Neural crest cell (in vitro differentiated cells): ENCODE data around the gene SLC38A10. TPM values are rescaled to one million over a fixed set of nuclear protein-coding genes. Genes with fewer than 3 reads are reported as not detected.
A peak's percentile ranks its signal among the peaks of the same experiment; 100 is the strongest.

Experiments
- DNase-seq: peaks from one replicate; pipeline ENCODE4 v3.0.0; 2021; ENCODE audit warnings: low read depth, mixed read lengths, low spot score
- H3K27ac Mint-ChIP-seq: one replicate; pipeline ENCODE4 v1.8.0; 2021; ENCODE audit warnings: mild to moderate bottlenecking, mixed read lengths; ENCODE audit not compliant: unreplicated experiment
- H3K27me3 Mint-ChIP-seq: 2 replicates; pipeline ENCODE4 v1.8.0; 2021; ENCODE audit warnings: low read depth, mild to moderate bottlenecking, mixed read lengths
- H3K36me3 Mint-ChIP-seq: 2 replicates; pipeline ENCODE4 v1.8.0; 2021; ENCODE audit warnings: low read depth, mild to moderate bottlenecking, mixed read lengths
- H3K4me1 Mint-ChIP-seq: 2 replicates; pipeline ENCODE4 v1.8.0; 2021; ENCODE audit warnings: mixed read lengths
- H3K4me3 Mint-ChIP-seq: one replicate; pipeline ENCODE4 v1.8.0; 2021; ENCODE audit warnings: mild to moderate bottlenecking, mixed read lengths
- H3K9me3 Mint-ChIP-seq: 2 replicates; pipeline ENCODE4 v1.8.0; 2021; ENCODE audit warnings: mixed read lengths
- CTCF ChIP-seq: fragments of 200-600 bp; sonication (generic); conservative IDR thresholded peaks from 2 replicates; pipeline ENCODE4 v1.5.0; 2021; ENCODE audit warnings: antibody characterized with exemption, mild to moderate bottlenecking
- total RNA-seq: library from RNA; stranded (reverse); gene quantifications from 2 replicates; pipeline ENCODE4 v1.2.1, GENCODE V29; 2021

SLC38A10 gene
- total RNA-seq, 1 donor from 2014 or later: 63.3 TPM

GRCh38 chr17:81251094-81251708, 43.9 kb downstream of the SLC38A10 start:
- Mint-ChIP-seq H3K27ac (no peak overlapping the region), H3K9me3 (no peaks in the 10 kb centered on the region), H3K27me3 (peaks cover 4% of the 10 kb centered on the region), H3K4me1 (peaks cover 29% of the 10 kb centered on the region), H3K4me3 (peak overlapping the region; percentile 23), H3K36me3 (peaks cover 5% of the 10 kb centered on the region)
- no peak for TF ChIP-seq CTCF
- DNase-seq: no peak

GRCh38 chr17:81250286-81251093, 44.6 kb downstream of the SLC38A10 start:
- H3K36me3 Mint-ChIP-seq: peaks cover 5% of the 10 kb centered on the region
- no peak for TF ChIP-seq CTCF
- H3K4me1 Mint-ChIP-seq: peaks cover 29% of the 10 kb centered on the region
- no peak overlapping the region for H3K27ac Mint-ChIP-seq
- no peak overlapping the region for H3K4me3 Mint-ChIP-seq
- DNase-seq: no peak
- H3K27me3 Mint-ChIP-seq: peaks cover 4% of the 10 kb centered on the region
- H3K9me3 Mint-ChIP-seq: no peaks in the 10 kb centered on the region

GRCh38 chr17:81249223-81250040, 45.7 kb downstream of the SLC38A10 start:
- H3K27me3 Mint-ChIP-seq: peaks cover 8% of the 10 kb centered on the region
- no peak overlapping the region for H3K27ac Mint-ChIP-seq
- no peak for TF ChIP-seq CTCF
- H3K36me3 Mint-ChIP-seq: peaks cover 5% of the 10 kb centered on the region
- H3K4me3 Mint-ChIP-seq: peak overlapping the region; percentile 44
- DNase-seq: no peak
- no peaks in the 10 kb centered on the region for H3K9me3 Mint-ChIP-seq
- peaks cover 27% of the 10 kb centered on the region for H3K4me1 Mint-ChIP-seq

GRCh38 chr17:81248649-81249048, 46.5 kb downstream of the SLC38A10 start:
- no peak for TF ChIP-seq CTCF
- H3K4me1 Mint-ChIP-seq: peaks cover 23% of the 10 kb centered on the region
- peak overlapping the region; percentile 49 for H3K4me3 Mint-ChIP-seq
- peaks cover 5% of the 10 kb centered on the region for H3K36me3 Mint-ChIP-seq
- peaks cover 8% of the 10 kb centered on the region for H3K27me3 Mint-ChIP-seq
- H3K9me3 Mint-ChIP-seq: no peaks in the 10 kb centered on the region
- H3K27ac Mint-ChIP-seq: no peak overlapping the region
- DNase-seq: no peak

- H3K27ac Mint-ChIP-seq: no peak overlapping the region
- TF ChIP-seq CTCF: no peak
- H3K36me3 Mint-ChIP-seq: no peaks in the 10 kb centered on the region
- no peaks in the 10 kb centered on the region for H3K9me3 Mint-ChIP-seq
- peak overlapping the region; percentile 71 for H3K4me3 Mint-ChIP-seq
- H3K27me3 Mint-ChIP-seq: peaks cover 4% of the 10 kb centered on the region
- peaks cover 11% of the 10 kb centered on the region for H3K4me1 Mint-ChIP-seq
- no peak for DNase-seq
Observed at GRCh38 chr17:81247339-81247990, 47.6 kb downstream of the SLC38A10 start.
